ENCODE results near the gene CDC42BPB. TPM values are rescaled to one million over a fixed set of nuclear protein-coding genes. Genes with fewer than 3 reads are reported as not detected.
A peak's percentile ranks its signal among the peaks of the same experiment; 100 is the strongest.

CDC42BPB gene
- total RNA-seq = 66.8 and 98.3 TPM in 2 replicates
- polyA plus RNA-seq = 44.8 and 53.1 TPM in 2 replicates
- 52.4 and 59.6 TPM in 2 replicates for polyA plus RNA-seq (2012)
- 258 and 297 TPM in 2 replicates for polyA minus RNA-seq (ENCODE audit: low replicate concordance)

- Histone ChIP-seq H3K4me2 (ENCODE audit: extremely low read depth, insufficient read depth, low read length) (peak within 1 kb of the TSS; percentile 100), H3K9me3 (ENCODE audit: control insufficient read depth, insufficient read depth, low read depth, low read length) (no peaks in the 10 kb centered on the region), H3K79me2 (ENCODE audit: control insufficient read depth, insufficient read depth, low read length) (peaks cover 39% of the 10 kb centered on the region), H3K27me3 (ENCODE audit: control insufficient read depth, insufficient read depth, low read length) (no peaks in the 10 kb centered on the region), H4K20me1 (ENCODE audit: control insufficient read depth, extremely low read depth, insufficient read depth, low read length) (peaks cover 2% of the 10 kb centered on the region), H2AFZ (ENCODE audit: low read length) (peak within 1 kb of the TSS; percentile 93), H3K4me3 (replicated peaks in 1 of 4; ENCODE audit: control extremely low read depth in 1 of 4, insufficient read depth in 1 of 4, low read depth in 3 of 4, low read length in 4 of 4) (peak within 1 kb of the TSS; percentile 84 to 94 (median 87)), H3K4me1 (ENCODE audit: control insufficient read depth, extremely low read depth, insufficient read depth, low read length) (peaks cover 2% of the 10 kb centered on the region), H3K36me3 (ENCODE audit: control insufficient read depth, insufficient read depth, low read length) (no peaks in the 10 kb centered on the region), H3K27ac (ENCODE audit: insufficient read depth, low read length) (peak within 1 kb of the TSS; percentile 77), H3K9ac (ENCODE audit: insufficient read depth, low read length) (peak within 1 kb of the TSS; percentile 89)
- TF ChIP-seq EZH2 (IDR thresholded peaks at IDR 0.05; ENCODE audit: low read length, missing control alignments) = no peak
- TF ChIP-seq, protein P1, sequence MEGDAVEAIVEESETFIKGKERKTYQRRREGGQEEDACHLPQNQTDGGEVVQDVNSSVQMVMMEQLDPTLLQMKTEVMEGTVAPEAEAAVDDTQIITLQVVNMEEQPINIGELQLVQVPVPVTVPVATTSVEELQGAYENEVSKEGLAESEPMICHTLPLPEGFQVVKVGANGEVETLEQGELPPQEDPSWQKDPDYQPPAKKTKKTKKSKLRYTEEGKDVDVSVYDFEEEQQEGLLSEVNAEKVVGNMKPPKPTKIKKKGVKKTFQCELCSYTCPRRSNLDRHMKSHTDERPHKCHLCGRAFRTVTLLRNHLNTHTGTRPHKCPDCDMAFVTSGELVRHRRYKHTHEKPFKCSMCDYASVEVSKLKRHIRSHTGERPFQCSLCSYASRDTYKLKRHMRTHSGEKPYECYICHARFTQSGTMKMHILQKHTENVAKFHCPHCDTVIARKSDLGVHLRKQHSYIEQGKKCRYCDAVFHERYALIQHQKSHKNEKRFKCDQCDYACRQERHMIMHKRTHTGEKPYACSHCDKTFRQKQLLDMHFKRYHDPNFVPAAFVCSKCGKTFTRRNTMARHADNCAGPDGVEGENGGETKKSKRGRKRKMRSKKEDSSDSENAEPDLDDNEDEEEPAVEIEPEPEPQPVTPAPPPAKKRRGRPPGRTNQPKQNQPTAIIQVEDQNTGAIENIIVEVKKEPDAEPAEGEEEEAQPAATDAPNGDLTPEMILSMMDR (conservative IDR thresholded peaks at IDR 0.05 in 1 of 2, IDR thresholded peaks at IDR 0.05 in 1 of 2; ENCODE audit: low read depth in 1 of 2, low read length in 2 of 2) = no peak
- peak; percentile 90 to 91 for DNase-seq (ENCODE audit: low read depth in 2 of 2)
These were observed at the start of gene CDC42BPB for GRCh38 chr14:103057372-103058163. Gene CDC42BPB, minus strand, starts transcription at chr14:103057549. Its CDS starts 376 bp downstream, at chr14:103057173.

DNA sequence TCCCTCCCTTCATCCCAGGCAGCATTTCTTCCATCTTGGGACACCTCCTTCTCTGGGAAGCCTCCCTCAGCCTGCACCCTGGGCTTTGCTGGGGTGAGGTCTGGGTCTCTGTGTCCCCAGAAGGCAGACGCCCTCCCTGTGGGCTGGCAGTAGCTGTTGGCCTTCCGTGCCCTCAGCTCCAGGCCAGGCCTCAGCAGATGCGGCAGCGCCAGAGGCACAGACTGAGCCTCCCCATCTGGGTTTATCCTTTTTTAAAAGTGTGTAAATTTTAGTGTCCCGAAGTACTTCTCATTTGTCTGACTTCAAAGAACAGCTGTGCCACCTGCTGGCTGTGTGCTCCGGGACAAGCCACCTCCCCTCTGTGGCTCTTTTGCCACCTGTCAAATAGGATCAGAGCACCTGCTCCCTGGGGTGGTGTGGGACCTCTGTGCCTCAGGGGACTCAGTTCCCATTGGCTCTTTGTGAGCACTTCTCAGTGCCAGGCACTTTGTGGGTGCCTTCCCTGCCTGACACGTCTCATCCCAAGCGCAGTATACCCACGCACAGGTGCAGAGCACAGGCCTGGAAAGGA, 48.3 kb upstream of the CDC42BPB start:
- no peak for TF ChIP-seq EZH2 (IDR thresholded peaks at IDR 0.05; ENCODE audit: low read length, missing control alignments)
- TF ChIP-seq, protein P1 (conservative IDR thresholded peaks at IDR 0.05 in 1 of 2, IDR thresholded peaks at IDR 0.05 in 1 of 2; ENCODE audit: low read depth in 1 of 2, low read length in 2 of 2) = no peak
- H3K4me2 ChIP-seq (ENCODE audit: extremely low read depth, insufficient read depth, low read length) = no peak overlapping the region

DNA sequence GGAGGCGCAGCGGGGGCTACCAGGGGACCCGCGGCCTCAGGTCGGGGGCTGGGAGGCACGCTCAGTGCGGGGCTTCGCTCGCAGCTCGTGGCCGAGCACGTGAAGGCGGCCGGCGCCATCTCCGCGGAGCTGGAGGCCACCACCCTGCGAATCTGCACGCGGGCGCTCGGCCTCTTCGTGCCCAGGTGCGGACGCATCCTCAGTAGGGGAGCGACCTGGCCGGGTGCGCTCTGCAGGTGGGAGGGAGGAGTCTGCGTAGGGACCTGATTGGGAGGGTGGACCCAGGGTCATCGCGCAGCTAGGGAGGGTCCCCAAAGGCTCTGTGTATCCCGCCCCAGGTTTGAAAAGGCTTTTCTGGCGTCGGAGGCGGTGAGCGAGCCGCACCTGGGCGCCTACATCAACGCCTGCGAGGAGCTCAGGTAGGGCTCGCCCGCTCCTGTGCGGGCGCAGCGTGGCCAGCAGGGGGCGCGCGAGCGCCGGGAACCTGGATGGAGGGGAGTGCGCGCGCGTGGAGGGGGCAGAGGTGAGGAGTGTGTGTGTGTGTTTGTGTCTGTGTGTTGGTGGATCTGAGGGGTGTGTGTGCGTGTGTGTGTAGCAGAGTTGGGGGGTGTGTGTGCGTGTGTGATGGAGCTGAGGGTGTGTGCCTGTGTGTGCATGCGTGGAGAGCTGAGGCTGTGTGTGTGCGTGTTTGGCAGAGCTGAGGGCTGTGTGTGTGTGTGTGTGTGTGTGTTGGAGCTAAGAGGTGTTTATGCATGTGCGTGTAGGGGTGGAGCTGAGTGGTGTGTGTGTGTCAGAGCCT, 47.5 kb upstream of the CDC42BPB start:
- no peak overlapping the region for H2AFZ ChIP-seq (ENCODE audit: low read length)
- no peaks in the 10 kb centered on the region for H3K9me3 ChIP-seq (ENCODE audit: control insufficient read depth, insufficient read depth, low read depth, low read length)
- H3K9ac ChIP-seq (ENCODE audit: insufficient read depth, low read length) = no peak overlapping the region
- H3K4me1 ChIP-seq (ENCODE audit: control insufficient read depth, extremely low read depth, insufficient read depth, low read length) = peaks cover 9% of the 10 kb centered on the region
- no peak overlapping the region for H3K4me2 ChIP-seq (ENCODE audit: extremely low read depth, insufficient read depth, low read length)
- no peaks in the 10 kb centered on the region for H3K79me2 ChIP-seq (ENCODE audit: control insufficient read depth, insufficient read depth, low read length)
- peaks cover 28% of the 10 kb centered on the region for H3K27me3 ChIP-seq (ENCODE audit: control insufficient read depth, insufficient read depth, low read length)
- H3K36me3 ChIP-seq (ENCODE audit: control insufficient read depth, insufficient read depth, low read length) = no peaks in the 10 kb centered on the region
- TF ChIP-seq EZH2 (IDR thresholded peaks at IDR 0.05; ENCODE audit: low read length, missing control alignments) = peak; percentile 22
- TF ChIP-seq, protein P1 (conservative IDR thresholded peaks at IDR 0.05 in 1 of 2, IDR thresholded peaks at IDR 0.05 in 1 of 2; ENCODE audit: low read depth in 1 of 2, low read length in 2 of 2) = peak; percentile 82 to 93
- H3K27ac ChIP-seq (ENCODE audit: insufficient read depth, low read length) = no peak overlapping the region
- H4K20me1 ChIP-seq (ENCODE audit: control insufficient read depth, extremely low read depth, insufficient read depth, low read length) = no peaks in the 10 kb centered on the region
- DNase-seq (ENCODE audit: low read depth in 2 of 2) = peak; percentile 42 to 69
- no peak overlapping the region for H3K4me3 ChIP-seq (replicated peaks in 1 of 4; ENCODE audit: control extremely low read depth in 1 of 4, insufficient read depth in 1 of 4, low read depth in 3 of 4, low read length in 4 of 4)

More for the DNA sequence above, 48.3 kb upstream of the CDC42BPB start:
- Histone ChIP-seq H3K9ac (ENCODE audit: insufficient read depth, low read length) (no peak overlapping the region), H3K4me3 (replicated peaks in 1 of 4; ENCODE audit: control extremely low read depth in 1 of 4, insufficient read depth in 1 of 4, low read depth in 3 of 4, low read length in 4 of 4) (no peak overlapping the region), H3K79me2 (ENCODE audit: control insufficient read depth, insufficient read depth, low read length) (no peaks in the 10 kb centered on the region), H3K9me3 (ENCODE audit: control insufficient read depth, insufficient read depth, low read depth, low read length) (no peaks in the 10 kb centered on the region), H3K27ac (ENCODE audit: insufficient read depth, low read length) (no peak overlapping the region), H3K36me3 (ENCODE audit: control insufficient read depth, insufficient read depth, low read length) (no peaks in the 10 kb centered on the region), H3K27me3 (ENCODE audit: control insufficient read depth, insufficient read depth, low read length) (peaks cover 28% of the 10 kb centered on the region), H3K4me1 (ENCODE audit: control insufficient read depth, extremely low read depth, insufficient read depth, low read length) (peaks cover 15% of the 10 kb centered on the region), H4K20me1 (ENCODE audit: control insufficient read depth, extremely low read depth, insufficient read depth, low read length) (no peaks in the 10 kb centered on the region), H2AFZ (ENCODE audit: low read length) (no peak overlapping the region)
- no peak for DNase-seq (ENCODE audit: low read depth in 2 of 2)

Data from fibroblast of lung (primary cell).